ENCODE data around the gene RAPGEF1. TPM values are rescaled to one million over a fixed set of nuclear protein-coding genes. Genes with fewer than 3 reads are reported as not detected.

Gene RAPGEF1
- total and polyA plus RNA-seq, 12 donors: 39.6 to 135 (median 111) TPM

DNA sequence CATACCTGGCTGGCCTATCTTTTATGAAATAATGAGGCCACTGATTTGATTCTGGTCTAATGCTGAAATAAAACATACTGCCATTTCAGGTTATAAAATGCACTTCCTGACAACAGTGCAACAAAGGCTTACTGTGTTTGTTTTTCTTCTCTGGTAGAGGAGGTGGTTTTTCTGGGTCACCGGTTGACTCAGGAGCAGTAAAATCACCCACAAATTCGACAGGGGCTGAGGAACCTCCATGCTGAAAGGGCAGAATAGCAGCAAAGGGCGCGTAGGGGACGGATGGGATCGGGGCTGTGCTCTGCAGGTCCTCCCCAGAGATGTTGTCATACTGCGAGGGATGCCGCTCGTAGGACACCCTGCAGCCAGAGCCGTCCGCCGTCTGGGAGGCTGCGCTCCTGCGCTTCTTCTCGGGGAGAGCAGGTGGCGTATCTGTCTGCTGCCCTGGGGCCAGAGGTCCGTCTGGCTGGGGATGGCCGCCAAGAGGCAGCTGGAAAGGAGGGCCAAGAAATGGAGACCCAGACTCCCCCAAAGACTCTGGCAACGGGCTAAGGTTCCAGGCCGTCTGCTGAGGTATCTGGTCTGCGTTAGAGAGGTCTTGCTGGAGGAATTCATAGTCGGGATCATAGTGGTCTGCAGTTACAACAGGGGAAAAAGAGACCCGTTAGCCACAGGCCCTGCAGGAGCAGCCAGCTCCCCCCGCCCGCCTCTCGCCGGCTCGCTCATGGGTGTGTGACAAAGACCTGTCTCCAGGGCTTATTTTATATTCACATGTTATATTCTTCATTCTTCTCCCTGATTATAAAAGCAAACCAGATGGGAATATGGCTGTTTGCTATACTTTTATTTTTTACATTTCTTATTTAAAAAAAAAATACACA lies 113.8 kb downstream of the RAPGEF1 start:
- no peak for ATAC-seq
- TF ChIP-seq, protein P1, sequence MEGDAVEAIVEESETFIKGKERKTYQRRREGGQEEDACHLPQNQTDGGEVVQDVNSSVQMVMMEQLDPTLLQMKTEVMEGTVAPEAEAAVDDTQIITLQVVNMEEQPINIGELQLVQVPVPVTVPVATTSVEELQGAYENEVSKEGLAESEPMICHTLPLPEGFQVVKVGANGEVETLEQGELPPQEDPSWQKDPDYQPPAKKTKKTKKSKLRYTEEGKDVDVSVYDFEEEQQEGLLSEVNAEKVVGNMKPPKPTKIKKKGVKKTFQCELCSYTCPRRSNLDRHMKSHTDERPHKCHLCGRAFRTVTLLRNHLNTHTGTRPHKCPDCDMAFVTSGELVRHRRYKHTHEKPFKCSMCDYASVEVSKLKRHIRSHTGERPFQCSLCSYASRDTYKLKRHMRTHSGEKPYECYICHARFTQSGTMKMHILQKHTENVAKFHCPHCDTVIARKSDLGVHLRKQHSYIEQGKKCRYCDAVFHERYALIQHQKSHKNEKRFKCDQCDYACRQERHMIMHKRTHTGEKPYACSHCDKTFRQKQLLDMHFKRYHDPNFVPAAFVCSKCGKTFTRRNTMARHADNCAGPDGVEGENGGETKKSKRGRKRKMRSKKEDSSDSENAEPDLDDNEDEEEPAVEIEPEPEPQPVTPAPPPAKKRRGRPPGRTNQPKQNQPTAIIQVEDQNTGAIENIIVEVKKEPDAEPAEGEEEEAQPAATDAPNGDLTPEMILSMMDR (IDR thresholded peaks at IDR 0.05): no peak
- H3K4me1 ChIP-seq: peaks cover 14 to 98% (median 39%) of the 10 kb centered on the region in 9 donors
- peaks cover 0 to 96% (median 30%) of the 10 kb centered on the region in 9 donors for H3K36me3 ChIP-seq
- H3K27ac ChIP-seq: peak overlapping the region in 7 of 10 donors; percentile 45 to 94 (median 68)
- no peak for DNase-seq
- no peaks in the 10 kb centered on the region for H3K27me3 ChIP-seq
- H3K9me3 ChIP-seq: no peaks in the 10 kb centered on the region
- intact Hi-C loops (cut with DNase I): loop anchor here in 1 of 10 donors (10.0 kb wide), 1 partner anchor 431 kb away; no protein-coding TSS in a partner anchor
- H3K4me3 ChIP-seq: no peak overlapping the region
- WGBS, 2 donors: 88 to 91% methylated on average over 28 of the region's 28 CpGs

DNA sequence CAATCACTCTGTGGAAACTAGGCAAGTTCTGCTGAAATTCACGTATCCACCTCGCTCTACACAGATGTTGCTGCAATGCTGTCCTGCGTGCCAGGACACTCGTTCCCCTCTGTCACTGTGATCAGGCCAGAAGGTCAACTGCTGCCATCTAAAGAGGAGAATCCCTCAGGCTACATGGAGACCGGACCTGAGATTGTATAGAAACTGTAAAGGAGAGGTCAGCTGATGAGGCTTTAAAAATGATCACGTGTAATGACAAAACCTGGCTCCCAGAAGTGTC lies 114.4 kb downstream of the RAPGEF1 start:
- intact Hi-C loops (cut with DNase I): loop anchor here in 1 of 10 donors (10.0 kb wide), 1 partner anchor 431 kb away; no protein-coding TSS in a partner anchor
- DNase-seq: no peak
- TF ChIP-seq, protein P1 (IDR thresholded peaks at IDR 0.05): no peak
- Histone ChIP-seq H3K36me3 (peaks cover 0 to 100% (median 34%) of the 10 kb centered on the region in 9 donors), H3K27me3 (no peaks in the 10 kb centered on the region), H3K4me1 (peaks cover 14 to 93% (median 36%) of the 10 kb centered on the region in 9 donors), H3K9me3 (no peaks in the 10 kb centered on the region), H3K4me3 (no peak overlapping the region), H3K27ac (peak overlapping the region in 8 of 10 donors; percentile 45 to 94 (median 65))
- peak in 1 of 8 donors; percentile 3 for ATAC-seq
- WGBS, 2 donors: 56% methylated on average over 6 of the region's 6 CpGs

DNA sequence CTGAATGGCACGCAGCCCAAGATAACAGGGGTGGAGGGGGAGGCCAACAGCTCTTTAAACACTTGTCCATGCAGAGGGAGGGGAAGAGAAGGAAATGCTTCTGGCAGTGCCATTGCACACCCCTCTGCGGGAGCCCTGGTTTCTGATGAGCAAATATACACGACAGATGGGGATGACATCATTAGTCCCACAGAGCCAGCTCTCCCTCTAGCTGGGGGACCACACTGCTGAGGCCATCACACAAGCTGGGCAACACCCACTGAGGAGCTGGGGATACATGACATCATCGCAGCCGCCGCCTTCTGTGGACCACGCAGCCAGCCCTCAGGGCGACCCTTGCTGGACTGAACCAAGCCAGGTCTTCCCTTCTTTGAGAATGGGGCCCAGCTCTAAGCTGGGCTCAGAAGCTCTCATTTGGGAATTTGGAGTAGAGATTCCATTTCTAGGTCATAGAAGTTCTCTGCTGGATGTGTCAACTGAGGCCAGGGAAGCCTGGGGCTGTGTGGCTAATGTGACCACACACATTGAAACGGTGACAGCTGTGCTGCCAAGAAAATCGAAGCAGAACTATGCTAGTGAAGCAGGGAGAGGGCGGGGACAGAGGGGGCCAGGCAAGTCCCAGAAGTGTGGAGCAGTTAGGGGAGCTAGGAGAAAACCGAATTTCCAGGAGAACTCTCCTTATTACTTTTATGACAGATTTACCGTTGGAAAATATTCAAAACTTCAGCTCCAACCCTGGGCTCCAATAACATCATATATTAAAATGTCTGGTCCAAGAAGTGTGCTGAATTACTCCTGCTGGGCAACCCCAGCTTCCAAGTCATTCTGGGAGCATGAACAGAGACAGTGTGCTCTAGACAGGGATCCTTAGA lies 115.0 kb downstream of the RAPGEF1 start:
- 29 to 40% methylated on average over 13 of the region's 13 CpGs for WGBS, 2 donors
- DNase-seq (peak; percentile 63 to 65), ATAC-seq (peak; percentile 70 to 82 (median 76))
- Histone ChIP-seq H3K27ac (peak overlapping the region; percentile 29 to 94 (median 65)), H3K27me3 (no peaks in the 10 kb centered on the region), H3K36me3 (peaks cover 0 to 100% (median 40%) of the 10 kb centered on the region in 9 donors), H3K4me3 (no peak overlapping the region), H3K4me1 (peaks cover 14 to 87% (median 31%) of the 10 kb centered on the region in 9 donors), H3K9me3 (no peaks in the 10 kb centered on the region)
- intact Hi-C loops (cut with DNase I): loop anchor here in 1 of 10 donors (10.0 kb wide), 1 partner anchor 430 kb away; no protein-coding TSS in a partner anchor
- TF ChIP-seq, protein P1 (IDR thresholded peaks at IDR 0.05): no peak
